HG03378 (cell line): ENCODE results near the gene RPL13.

Source experiments
- ATAC-seq: cut with Tn5 transposase; IDR thresholded peaks from one replicate; pipeline ENCODE4 v1.9.1; 2021; ENCODE audit warnings: mild to moderate bottlenecking, moderate library complexity; ENCODE audit not compliant: unreplicated experiment

Gene RPL13

DNA sequence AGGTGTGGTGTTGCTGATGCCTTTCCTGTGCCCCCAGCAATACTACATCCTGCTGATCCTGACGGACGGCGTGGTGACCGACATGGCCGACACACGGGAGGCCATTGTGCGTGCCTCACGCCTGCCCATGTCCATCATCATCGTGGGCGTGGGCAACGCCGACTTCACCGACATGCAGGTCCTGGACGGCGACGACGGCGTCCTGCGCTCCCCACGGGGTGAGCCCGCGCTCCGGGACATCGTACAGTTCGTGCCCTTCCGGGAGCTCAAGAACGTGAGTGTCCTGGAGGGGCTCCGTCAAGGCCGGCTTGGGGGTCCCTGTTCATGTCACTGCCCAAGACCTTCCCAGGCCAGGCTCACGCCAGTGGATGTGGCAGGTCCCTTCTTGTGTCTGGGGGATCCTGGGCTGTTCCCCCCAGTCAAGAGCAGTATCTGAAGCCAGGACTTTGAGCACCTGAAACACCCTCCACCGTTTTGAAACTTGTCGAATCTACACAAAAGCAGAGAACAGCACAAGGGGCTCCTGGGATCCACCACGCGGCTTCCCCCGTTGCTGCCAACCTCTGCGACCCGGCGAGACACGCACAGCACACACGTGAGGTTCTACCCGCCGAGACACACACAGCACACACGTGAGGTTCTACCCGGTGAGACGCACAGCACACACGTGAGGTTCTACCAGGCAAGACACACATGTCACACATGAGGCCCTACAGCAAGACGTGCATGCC is 35.0 kb downstream of the RPL13 start:
- ATAC-seq = no peak

DNA sequence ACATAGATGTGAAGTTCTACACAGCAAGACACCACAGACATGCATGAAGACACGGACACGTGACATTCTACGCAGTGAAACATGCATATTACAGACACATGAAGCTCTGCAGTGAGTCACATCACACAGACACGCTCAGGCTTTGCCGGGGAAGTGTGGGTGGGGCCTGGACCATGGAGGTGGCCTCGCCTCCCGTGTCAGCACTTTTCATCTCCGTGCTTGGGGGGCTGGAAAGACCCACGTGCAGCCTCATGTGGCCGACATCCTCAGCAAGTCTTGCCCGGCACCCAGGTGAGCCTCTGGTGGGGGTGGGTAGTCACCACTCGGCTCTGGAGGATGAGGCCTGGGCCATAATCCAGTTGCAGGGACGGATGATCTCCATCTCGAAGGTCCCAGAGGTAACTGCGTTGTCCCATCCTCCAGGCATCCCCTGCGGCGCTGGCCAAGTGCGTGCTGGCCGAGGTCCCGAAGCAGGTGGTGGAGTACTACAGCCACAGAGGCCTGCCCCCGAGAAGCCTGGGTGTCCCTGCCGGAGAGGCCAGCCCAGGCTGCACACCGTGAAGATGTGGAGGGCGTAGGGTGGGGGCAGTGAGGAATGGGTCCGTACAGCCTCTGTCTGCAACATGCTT is 35.7 kb downstream of the RPL13 start:
- ATAC-seq = no peak

DNA sequence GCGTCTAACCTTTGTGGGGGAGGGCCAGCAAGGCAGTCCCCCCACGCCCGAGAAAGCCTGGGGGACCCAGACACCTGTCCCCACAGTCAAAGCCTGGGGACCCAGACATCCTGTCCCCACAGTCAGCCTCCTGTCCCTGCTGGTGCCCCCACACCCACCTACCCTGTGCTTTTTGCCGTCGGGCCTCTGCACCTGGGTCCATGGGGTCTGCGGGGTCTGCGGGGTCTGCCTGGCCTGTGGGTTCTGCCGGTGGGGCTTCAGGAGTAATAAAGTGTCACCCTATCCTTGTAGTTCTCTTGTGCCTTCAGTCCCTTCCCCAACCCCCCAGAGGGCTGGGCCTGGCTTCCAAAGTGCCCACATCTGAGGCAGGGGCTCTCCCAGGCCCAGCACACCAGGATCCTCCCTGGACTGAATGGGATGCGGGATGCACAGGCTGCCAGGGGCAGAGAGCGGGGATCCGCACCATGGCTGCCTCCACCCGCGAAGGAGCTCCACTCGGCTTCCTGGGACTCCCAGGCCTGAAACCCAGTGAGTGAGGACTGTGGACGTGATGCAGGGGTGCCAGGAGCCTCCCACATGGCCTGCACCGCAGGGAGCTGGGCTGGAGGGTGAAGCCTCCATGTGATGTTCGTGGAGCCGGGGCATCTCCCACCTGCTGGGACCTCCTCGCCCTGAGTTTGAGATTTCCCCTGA is 36.6 kb downstream of the RPL13 start:
- ATAC-seq = no peak

DNA sequence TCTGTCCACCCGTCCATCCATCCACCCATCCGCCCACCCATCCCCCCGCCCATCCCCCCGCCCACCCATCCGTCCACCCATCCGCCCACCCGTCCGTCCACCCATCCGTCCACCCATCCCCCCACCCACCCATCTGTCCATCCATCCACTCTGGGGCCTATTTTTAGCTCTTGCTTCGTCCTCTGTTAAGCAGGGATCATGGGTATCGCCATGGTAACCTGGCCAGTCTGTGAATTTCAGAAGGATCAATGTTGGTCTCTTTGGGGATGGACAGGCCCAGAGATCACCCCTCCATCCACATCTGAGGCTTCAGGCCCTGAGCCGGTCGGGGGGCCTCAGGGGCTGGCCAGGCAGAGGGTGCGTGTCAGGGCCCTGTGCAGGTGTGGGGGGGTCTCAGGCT is 37.7 kb downstream of the RPL13 start:
- no peak for ATAC-seq

DNA sequence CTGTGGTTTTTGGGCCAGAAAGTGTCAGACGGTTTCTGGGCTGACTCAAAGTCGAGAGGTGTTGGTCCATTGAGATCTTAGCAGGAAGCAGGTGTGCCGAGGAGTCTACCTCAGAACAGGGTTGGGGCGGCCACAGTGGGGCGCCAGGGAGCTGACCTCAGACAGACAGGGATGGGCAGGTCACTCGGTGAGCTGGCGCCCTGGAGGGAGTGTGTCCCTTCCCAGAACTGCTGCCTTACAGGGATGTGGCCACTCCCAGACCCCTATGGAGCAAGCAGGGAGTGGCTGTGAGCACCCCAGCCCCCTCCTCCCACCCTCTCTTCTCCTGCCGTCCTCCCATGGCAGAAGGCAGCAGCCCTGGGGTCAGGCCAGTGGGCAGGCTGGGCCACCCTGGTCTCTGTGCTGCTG is 39.0 kb downstream of the RPL13 start:
- ATAC-seq = no peak

DNA sequence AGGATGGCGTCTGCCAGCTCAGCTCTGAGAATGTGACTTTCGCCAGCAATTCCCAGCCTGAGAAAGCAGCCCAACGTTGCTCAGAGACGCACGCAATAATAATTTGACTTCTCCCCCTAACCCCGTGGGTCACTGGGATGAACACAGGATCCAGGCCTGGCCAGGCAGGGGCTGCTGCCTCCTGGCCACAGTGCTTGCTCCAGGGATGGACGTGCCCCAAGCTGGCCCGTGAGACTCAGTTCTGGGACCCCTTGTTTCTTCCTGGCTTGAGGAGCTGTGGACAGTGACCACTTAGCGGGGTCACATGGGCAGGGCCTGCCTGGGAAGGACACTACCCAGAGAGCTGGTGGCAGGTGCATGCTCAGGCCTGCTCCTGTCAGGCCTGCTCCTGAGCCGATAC is 39.4 kb downstream of the RPL13 start:
- no peak for ATAC-seq

DNA sequence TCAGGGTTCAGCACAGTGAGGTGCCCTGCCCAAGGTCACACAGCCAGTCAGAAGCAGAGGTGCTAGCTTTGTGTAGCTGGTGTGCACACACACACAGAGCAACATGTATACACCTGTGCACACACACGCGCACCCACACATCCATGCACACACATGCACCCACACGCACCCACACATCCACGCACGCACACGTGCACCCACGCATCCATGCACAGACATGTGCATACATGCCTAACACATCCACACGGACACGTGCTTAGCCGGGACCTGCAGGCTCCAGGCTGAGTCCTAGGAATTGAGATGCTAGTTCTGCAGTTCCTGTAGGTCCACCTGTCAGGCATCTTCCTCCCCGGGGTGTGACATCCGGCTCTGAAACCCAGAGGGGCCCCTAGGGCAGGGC is 39.9 kb downstream of the RPL13 start:
- no peak for ATAC-seq

DNA sequence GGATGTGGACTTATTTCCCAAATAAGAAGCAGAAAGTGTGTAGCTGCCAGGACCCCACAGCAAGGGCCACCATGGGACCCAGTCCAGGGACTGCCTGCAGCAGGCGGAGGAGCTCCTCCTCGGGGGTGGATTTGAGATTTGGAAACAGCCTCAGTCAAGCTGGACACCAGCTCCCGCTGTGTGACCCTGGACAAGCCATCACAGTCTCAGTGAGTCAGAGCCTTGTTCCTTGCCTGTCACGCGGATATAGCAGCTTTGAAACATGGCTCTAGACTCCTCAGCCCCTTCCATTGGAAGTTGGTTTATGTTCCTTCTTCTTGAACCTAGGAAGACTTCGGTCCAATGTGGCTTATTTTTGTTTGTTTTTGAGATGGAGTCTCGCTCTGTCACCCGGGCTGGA is 40.5 kb downstream of the RPL13 start:
- ATAC-seq = no peak

DNA sequence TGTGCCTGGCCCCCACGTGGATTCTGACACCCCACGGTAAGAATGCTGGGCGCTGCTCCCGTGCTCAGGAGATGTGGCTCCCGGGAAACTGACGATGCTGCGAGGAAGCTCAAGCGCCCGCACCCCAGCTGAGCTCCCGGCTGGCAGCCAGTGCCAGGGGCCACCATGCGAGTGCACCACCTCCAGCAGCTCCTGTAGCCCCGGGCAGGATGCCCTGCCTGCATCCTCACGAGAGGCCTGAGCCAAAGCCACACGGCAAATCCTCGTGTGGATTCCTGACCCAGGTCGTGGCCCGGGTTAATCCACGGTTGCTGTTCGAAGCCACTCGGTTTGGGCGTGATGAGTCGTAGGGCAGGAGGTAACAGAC is 41.4 kb downstream of the RPL13 start:
- no peak for ATAC-seq

DNA sequence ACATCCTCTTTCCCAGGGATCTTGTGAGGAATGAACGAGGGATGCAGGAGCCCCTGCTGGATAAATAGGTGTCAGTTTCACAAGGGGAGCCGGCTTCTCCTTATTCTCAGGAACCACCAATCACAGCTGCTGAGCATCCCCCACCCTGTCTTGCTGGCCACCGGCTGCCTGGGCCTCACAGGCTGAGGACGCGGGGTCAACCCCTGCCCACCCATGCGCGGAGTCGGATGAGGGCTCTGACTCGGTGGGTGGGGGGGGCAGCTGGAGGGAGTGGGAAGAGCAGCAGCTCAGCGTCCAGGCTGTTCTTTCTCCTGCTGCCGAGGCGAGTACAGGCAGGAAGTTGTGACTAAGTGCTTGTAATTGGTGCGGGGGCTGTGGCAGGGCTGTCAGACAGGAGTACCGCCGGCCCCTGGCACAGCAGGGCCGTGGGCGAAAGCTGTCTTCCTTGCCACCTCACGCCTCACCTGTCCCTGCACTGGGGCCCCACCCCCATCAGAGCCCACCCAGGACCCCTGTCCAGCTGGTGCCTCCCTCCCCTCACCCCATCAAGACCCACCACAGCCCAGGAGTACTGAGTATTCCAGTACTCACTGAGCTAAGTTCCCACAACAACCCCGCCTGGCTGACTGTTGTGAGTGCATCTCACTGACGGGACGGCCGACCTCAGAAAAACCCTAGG is 41.9 kb downstream of the RPL13 start:
- no peak for ATAC-seq

DNA sequence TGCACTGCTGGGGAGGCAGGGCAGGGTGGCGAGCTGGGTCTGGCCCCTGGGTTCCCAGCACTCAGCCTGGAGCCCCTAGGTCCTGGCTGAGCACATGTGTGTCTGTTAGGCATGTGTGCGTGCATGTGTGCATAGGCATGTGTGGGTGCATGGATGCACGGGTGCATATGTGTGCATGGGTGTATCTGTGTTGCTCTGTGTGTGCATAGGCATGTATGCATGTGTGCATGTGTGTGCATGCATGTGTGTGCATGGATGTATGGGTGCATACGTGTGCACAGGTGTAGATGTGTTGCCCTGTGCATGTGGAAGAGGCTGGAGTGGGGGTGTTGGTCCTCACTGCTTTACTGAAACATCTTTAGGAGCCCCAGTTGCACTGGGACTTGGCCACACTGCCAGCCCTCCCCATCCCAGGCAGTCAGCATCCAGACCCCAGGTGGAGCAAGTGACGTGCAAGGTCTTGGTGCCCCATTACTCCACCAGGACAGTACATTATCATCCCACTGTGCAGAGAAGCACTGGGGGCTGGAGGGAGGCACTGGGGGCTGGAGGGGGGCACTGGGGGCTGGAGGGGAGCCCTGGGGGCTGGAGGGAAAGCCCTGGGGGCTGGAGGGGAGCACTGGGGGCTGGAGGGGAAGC is 42.6 kb downstream of the RPL13 start:
- no peak for ATAC-seq

DNA sequence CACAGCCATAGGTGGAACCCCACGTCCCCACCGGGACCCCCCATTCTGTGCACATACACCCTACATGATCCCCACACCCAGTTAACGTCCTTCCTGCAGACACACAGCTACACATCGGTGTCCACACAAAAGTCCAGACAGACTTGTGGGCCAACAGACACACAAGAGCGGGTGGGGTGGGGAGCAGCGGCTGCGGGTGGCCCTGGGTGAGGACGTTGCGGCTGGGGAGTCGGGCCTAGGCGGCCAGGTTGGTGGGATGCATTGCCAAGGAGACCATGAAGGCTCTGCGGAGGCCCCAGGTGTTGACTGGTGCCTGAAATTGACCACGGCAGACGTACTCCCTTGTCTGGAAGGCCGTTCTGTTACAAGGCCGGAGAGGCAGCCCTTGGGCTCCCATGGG is 44.3 kb downstream of the RPL13 start:
- no peak for ATAC-seq

DNA sequence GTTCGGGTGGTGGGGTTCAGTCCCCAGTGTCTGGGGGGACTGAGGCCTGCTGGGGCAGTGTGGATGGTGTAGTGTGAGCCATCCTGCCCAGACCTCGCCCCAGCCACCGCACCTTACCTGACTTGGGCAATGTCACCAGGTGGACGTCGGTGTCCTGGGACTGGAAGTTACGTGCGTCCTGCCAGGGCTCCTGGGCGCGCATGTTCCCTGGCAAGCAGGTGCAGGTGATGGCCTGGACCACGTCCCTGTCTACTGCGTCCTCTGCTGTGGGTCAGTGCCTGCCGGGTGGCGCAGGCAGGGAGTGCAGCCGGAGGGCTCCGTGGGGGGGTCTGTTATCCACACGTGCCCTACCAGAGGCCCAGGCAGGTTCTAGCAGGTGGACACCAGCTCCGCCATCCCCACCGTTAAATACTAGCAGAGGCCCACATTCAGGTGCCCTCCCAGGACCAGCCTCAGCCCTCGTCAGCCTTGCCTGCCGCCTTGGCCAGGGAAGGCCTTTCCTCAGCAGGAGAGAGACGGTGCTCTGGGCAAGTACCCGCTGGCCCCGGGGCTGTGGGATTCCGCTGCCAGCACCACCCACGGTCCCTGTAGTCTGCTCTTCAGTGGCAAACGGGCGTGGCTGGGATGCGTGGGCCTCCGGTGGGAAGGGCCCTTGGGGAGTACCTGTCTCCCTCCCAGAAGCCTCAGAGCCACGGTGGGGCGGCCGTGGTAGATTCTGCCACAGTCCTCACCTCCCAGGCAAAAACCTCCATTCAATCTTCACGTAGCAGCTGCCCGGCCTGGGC is 44.9 kb downstream of the RPL13 start:
- ATAC-seq = no peak

DNA sequence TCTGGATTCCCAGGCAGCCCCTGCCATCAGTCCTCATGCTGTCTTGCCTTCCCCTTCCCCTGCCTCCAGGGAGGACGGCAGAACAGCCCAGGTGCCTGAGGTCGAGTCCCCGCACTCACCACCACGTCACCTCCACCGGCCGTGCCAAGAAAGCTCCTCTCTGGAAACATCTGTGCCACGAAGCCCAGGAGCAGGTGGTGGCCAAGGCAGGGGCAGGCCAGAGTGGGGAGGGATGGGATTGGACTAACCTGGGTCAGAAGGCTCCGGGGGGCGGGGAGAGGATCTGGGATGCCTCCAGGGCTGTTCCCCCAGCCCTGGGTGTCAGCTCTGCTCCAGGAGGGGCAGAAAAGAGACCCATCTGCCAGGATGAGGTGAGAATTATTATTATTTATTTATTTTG is 45.5 kb downstream of the RPL13 start:
- no peak for ATAC-seq

DNA sequence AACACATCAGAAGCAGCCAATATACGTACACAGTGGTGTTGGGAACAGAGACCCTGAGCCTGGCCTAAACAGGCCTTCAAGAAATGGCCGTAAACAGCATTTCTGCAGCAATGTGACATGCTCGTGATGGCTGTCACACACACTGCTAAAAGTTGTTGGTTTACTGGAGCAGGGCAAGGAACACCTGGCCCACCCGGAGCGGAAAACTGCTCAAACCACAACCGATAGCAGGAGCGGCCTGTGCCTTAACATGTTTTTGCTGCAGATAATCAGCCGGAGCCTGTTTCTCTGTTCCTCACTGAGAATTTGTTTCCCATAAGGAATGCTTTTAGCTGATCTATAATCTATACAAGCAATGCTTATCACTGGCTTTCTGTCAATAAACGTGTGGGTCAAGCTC is 47.0 kb downstream of the RPL13 start:
- ATAC-seq = no peak

DNA sequence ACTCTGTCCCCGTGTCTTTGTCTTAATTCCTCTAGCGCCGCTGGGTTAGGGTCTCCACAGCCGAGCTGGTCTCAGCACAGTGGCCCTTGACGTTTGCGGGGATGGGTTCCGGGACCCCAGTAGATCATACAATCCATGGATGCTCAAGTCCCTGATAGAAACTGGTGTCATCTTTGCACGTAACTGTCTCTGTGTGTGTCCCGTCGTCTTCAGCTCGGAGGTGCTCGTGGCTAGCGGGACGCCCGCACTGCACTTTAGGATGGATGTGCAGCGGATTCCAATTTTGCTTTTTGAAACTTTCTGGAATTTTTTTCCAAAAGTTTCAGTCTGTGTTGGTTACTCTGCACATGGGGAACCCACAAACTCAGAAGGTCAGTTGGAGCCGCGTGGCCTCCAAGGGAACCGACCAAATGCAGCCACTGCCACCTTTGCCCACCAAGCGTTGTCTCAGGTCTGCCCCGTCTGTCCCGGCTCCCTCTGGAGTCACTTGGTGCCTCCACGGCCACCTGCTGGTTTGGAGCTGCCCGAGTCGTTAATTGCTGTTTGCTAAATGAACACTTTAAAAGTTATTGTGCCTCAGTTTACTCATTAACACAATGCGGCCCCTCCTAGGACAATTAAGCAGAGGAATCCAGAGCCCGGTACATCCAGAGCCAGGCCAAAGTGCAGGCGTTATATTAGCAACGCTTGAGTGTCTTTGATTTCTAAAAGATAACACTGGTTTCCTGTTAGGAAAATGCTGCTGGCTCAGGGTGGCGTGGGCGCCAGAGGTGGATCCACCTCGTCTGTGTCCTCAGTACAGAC is 47.7 kb downstream of the RPL13 start:
- ATAC-seq = no peak

DNA sequence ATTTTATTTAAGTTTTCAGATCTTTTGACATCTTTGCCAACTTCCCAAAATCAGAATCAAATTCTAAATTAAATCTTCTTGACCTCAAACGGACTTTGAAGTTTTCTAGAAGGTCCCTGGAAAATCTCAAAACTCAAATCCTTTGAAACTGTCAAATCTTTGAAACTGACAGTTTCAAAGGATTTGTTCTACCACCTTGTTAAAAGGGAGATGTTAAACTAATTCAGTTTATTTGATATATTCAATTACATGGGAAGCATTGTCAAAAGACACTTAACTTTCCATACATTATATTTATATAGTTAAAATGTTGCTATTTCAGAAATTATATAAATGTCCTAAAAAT is 49.6 kb downstream of the RPL13 start:
- no peak for ATAC-seq

DNA sequence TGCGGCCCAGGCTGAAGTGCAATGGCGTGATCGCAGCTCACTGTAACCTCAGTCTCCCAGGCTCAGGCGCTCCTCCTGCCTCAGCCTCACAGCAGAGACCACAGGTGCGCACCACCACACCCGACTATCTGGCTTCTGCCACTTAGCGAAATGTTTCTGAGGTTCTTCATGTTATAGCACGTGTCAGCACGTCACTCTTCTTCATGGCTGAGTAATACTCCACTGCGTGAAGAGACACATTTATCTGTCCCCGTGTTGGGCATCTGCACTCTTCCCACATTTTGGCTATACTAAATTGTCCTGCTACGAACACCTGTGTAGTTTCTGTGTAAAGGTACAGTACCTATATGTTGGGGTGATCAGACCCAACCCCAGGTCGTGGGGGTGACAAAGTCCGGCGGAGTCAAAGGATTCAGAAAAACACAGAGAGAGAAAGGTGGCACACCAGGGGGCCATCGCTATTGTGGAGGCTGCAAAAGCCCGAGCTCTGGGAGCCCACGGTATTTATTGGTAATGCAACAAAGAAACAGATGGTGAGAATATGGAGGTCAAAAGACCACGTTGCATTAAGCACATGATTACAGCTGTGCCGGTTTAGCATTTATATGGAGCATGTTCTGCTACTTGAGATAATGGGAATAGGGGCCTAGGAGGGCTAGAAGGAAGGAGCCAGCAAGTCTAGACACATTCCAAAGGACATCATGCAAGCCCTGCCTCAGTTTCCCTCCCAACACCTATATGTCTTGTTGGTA is 52.1 kb downstream of the RPL13 start:
- ATAC-seq = no peak
